Mucosa of descending colon (tissue), 3 donors: Measurements from ENCODE around the gene IL31RA. TPM values are rescaled to one million over a fixed set of nuclear protein-coding genes. Genes with fewer than 3 reads are reported as not detected.

Experiments
- ATAC-seq: fragments of 200-7000 bp; cut with Tn5 transposase; one replicate; pipeline ENCODE4 v1.9.1; 2020; ENCODE audit warnings: mild to moderate bottlenecking, moderate library complexity
- DNase-seq, 3 donors: peaks; one replicate each; pipeline ENCODE4 v3.0.0-alpha.2; 2020
- H3K36me3 ChIP-seq: fragments of 200-600 bp; one replicate; pipeline ENCODE4 v1.8.0; 2021; ENCODE audit warnings: low read depth, mild to moderate bottlenecking
- H3K4me1 ChIP-seq: fragments of 200-600 bp; one replicate; pipeline ENCODE4 v1.8.0; 2021; ENCODE audit warnings: low read depth, mild to moderate bottlenecking
- H3K4me3 ChIP-seq: fragments of 200-600 bp; one replicate; pipeline ENCODE4 v1.8.0; 2021; ENCODE audit warnings: mild to moderate bottlenecking
- H3K9me3 ChIP-seq: fragments of 200-600 bp; one replicate; pipeline ENCODE4 v1.8.0; 2021; ENCODE audit warnings: mild to moderate bottlenecking
- CTCF ChIP-seq: fragments of 200-600 bp; IDR thresholded peaks from one replicate; pipeline ENCODE4 v1.8.0; 2022; ENCODE audit warnings: antibody characterized with exemption, mild to moderate bottlenecking
- intact Hi-C, 2 donors: fragments of 100-400 bp; cut with DNase I in 1 of 2; cut with micrococcal nuclease in 1 of 2; formaldehyde crosslinking; loops; one replicate each; pipeline versions ENCODE4 v1.11.0 to v1.11.1; 2022; cut with DNase I, micrococcal nuclease
- total RNA-seq, 3 donors: library from RNA; stranded (reverse); fragmentation: NEBNext Ultra II Directional in 2 of 3; extraction: Animal tissue kit (Norgen Biotek cat#: 25700) in 2 of 3; gene quantifications; one replicate each; pipeline versions ENCODE4 v1.2.1 to v1.2.4, GENCODE V29; 2021 to 2023
- donor health status: DM: no; HTN: no; CAD: no; lungs with moderate emphysema.
- donor health status: DM: no; HTN: no; CAD: no.
- donor health status: DM: no; HTN: yes; CAD: no.

Gene IL31RA
- total RNA-seq, 3 donors from 2014 or later, result 0.12 TPM; not detected in 2

DNA sequence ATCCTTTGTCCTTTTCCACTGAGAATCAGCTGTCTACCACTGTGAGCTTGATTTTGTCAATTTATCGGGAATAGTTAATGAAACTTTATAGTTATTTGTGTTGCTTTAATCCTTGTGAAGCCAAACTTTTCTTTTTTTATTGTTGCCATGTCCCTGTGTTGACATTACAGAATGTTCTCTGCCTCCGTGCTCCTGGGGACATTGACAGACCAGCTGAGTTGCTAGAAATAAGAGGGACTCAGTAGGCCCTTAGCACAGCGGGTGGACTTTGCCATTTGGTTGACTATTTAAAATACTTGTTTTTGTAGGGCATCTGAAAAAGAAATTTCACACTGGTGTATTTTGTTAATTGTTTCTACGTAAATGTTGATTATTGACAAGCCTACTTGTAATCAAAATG is 70.5 kb downstream of the IL31RA start:
- H3K4me1 ChIP-seq, result no peaks in the 10 kb centered on the region
- no peak for TF ChIP-seq CTCF
- no peaks in the 10 kb centered on the region for H3K36me3 ChIP-seq
- H3K4me3 ChIP-seq, result no peak overlapping the region
- no peaks in the 10 kb centered on the region for H3K9me3 ChIP-seq
- intact Hi-C loops, result no loop called here
- DNase-seq, result no peak
- no peak for ATAC-seq

DNA sequence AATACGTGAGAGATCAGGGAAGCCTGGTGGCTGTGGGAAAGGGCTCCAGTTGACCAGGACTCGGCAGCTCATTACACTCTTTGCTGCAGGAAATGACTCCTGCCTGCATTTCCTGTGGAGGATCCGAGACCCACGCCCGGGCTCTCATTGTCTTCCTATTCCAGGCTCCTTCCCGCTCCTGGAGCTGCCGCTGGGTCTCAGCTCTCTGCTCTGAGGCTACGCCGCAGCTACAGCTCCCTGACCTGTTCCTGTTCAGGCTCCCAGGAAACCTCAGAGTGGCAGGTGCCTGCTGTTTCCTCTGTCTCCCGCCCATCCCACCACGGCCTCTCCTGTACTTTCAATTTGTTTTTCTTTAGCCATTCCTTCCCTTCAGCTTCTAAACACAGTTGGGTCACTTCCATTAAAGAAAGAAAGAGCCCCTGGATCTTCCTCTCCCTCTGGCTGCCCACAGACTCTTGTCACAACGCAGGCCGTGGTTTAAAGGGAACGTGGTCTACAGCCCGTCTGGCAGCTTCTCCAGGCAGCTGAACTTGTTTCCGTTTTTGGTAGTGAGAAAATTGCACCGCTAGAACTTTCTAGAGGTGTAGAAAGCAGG is 72.1 kb downstream of the IL31RA start:
- Histone ChIP-seq H3K4me3 (no peak overlapping the region), H3K4me1 (no peaks in the 10 kb centered on the region), H3K9me3 (no peaks in the 10 kb centered on the region), H3K36me3 (no peaks in the 10 kb centered on the region)
- no peak for TF ChIP-seq CTCF
- intact Hi-C loops, result no loop called here
- ATAC-seq, result peak; percentile 54
- DNase-seq, result peak in 1 of 3 donors; percentile 10

DNA sequence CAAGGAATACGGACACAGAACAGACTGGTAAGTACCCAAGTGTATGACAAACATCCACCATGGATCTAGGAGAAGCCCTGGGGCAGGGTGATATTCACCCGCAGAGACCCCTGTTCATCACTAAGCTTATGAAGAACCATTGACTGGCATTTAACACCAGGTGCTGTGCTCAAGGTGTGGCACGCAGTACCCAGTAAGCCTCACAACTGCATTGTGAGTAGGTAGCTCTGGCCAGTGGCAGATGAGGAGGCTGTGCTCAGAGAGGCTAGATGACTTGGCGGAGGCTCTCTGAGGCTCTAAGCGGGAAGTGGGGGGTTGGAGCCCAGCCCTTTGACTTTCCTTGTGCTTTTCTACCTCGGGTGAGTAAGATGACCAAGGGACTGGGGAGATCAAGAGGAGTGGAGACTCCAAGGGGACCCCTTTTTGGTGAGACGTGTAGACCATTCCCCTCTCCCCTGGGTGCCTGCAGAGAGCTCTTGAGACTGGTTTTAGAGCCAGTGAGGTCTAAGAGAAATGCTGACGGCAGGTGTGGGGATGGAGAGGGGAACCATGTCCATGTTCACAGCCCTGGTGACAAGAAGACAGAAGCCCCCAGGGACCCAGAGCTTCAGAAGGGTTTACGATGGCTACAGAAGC is 72.8 kb downstream of the IL31RA start:
- DNase-seq, result no peak
- Histone ChIP-seq H3K9me3 (no peaks in the 10 kb centered on the region), H3K4me3 (no peak overlapping the region), H3K4me1 (no peaks in the 10 kb centered on the region), H3K36me3 (no peaks in the 10 kb centered on the region)
- ATAC-seq, result peak; percentile 20
- intact Hi-C loops, result no loop called here
- TF ChIP-seq CTCF, result no peak

DNA sequence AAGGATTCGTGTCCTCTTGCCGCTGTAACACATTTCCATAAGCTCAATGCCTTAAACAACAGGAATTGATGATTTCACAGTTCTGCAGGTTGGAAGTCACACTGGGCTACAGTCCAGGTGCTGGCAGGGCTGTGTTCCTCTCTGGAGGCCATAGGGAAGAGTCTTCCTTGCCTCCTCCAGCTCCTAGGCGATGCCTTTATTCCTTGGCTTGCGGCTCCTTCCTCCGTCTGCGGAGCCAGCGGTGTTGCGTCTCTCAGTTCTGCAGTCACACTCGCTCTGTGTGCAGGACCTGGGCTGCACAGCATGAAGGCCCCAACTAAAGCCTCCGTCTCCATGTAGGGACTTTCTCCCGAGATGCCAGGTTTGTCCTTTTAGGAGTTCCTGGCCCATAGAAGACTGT is 73.6 kb downstream of the IL31RA start:
- no peak for ATAC-seq
- Histone ChIP-seq H3K36me3 (no peaks in the 10 kb centered on the region), H3K9me3 (no peaks in the 10 kb centered on the region), H3K4me3 (no peak overlapping the region), H3K4me1 (no peaks in the 10 kb centered on the region)
- DNase-seq, result no peak
- TF ChIP-seq CTCF, result no peak
- intact Hi-C loops, result no loop called here

DNA sequence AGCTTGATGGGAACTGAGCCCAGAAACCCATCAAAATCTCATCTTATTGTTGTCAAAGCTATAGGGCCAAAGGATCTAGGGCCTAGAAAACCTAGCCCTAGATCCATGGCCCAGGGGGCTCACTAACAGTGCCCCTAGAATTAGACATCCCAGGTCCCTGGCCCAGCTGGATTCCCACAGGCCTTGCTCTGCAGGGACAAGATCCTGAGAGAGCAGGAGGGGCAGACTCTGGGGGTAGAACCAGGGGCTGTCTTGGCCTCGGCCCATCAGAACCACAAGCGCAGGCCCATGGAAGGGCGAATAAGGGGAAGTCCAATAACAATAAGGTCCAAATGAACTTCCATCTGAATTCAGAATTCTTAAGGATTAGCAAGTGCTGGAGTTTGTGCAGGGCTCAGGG is 74.0 kb downstream of the IL31RA start:
- no peak for TF ChIP-seq CTCF
- no peak for DNase-seq
- Histone ChIP-seq H3K36me3 (no peaks in the 10 kb centered on the region), H3K4me3 (no peak overlapping the region), H3K9me3 (no peaks in the 10 kb centered on the region), H3K4me1 (no peaks in the 10 kb centered on the region)
- intact Hi-C loops, result no loop called here
- ATAC-seq, result no peak
